Fibroblast of lung (primary cell): ENCODE results near the gene ARID3A. TPM values are rescaled to one million over a fixed set of nuclear protein-coding genes. Genes with fewer than 3 reads are reported as not detected.

ENCODE experiments used
- DNase-seq, 2 donors: peaks; one replicate each; pipeline versions ENCODE4 v3.0.0 to v3.0.0-alpha.2; 2010; ENCODE audit warnings: low read depth in 2 of 2
- H2AFZ ChIP-seq: 2 replicates; pipeline ENCODE4 v1.5.1; 2012; ENCODE audit warnings: low read length, control low read depth, inconsistent platforms
- H3K27ac ChIP-seq: 2 replicates; pipeline ENCODE4 v1.5.1; 2011; ENCODE audit warnings: low read length, control low read depth; ENCODE audit not compliant: insufficient read depth
- H3K27me3 ChIP-seq: 2 replicates; pipeline ENCODE4 v1.5.1; 2011; ENCODE audit warnings: mild to moderate bottlenecking, low read length; ENCODE audit not compliant: control insufficient read depth, insufficient read depth
- H3K36me3 ChIP-seq: 2 replicates; pipeline ENCODE4 v1.5.1; 2011; ENCODE audit warnings: low read length; ENCODE audit not compliant: control insufficient read depth, insufficient read depth
- H3K4me1 ChIP-seq: 2 replicates; pipeline ENCODE4 v1.5.1; 2011; ENCODE audit warnings: low read length; ENCODE audit not compliant: control insufficient read depth, insufficient read depth; ENCODE audit errors: extremely low read depth
- H3K4me2 ChIP-seq: 2 replicates; pipeline ENCODE4 v1.5.1; 2011; ENCODE audit warnings: low read length, control low read depth; ENCODE audit not compliant: insufficient read depth; ENCODE audit errors: extremely low read depth
- H3K4me3 ChIP-seq, 4 experiments: fragments of 200-600 bp in 1 of 4; sonication (generic) in 1 of 4; replicated peaks in 1 of 4; 2 replicates each; pipeline ENCODE4 v1.5.1; 2011 to 2016; ENCODE audit warnings: low read length in 4 of 4, low read depth in 3 of 4, mild to moderate bottlenecking in 3 of 4, control low read depth in 2 of 4, inconsistent platforms in 1 of 4, mixed read lengths in 1 of 4; ENCODE audit not compliant: insufficient read depth in 1 of 4; ENCODE audit errors: control extremely low read depth in 1 of 4
- H3K79me2 ChIP-seq: 2 replicates; pipeline ENCODE4 v1.5.1; 2012; ENCODE audit warnings: mild to moderate bottlenecking, low read length, inconsistent platforms; ENCODE audit not compliant: control insufficient read depth, insufficient read depth
- H3K9ac ChIP-seq: 2 replicates; pipeline ENCODE4 v1.5.1; 2011; ENCODE audit warnings: mild to moderate bottlenecking, low read length, control low read depth; ENCODE audit not compliant: insufficient read depth
- H3K9me3 ChIP-seq: 2 replicates; pipeline ENCODE4 v1.5.1; 2012; ENCODE audit warnings: low read depth, low read length; ENCODE audit not compliant: control insufficient read depth, insufficient read depth
- H4K20me1 ChIP-seq: 2 replicates; pipeline ENCODE4 v1.5.1; 2011; ENCODE audit warnings: low read length; ENCODE audit not compliant: control insufficient read depth, insufficient read depth; ENCODE audit errors: extremely low read depth
- EZH2 ChIP-seq: IDR thresholded peaks from 2 replicates; pipeline ENCODE4 v1.5.1; 2012; ENCODE audit warnings: low read length, control low read depth, mild to moderate bottlenecking; ENCODE audit errors: missing control alignments
- polyA plus RNA-seq, 2 donors: library from polyadenylated mRNA; depleted of rRNA in 1 of 2; stranded (reverse) in 1 of 2; unstranded in 1 of 2; fragments of >200 nt; gene quantifications; 2 replicates each; pipeline ENCODE4 v1.2.1, GENCODE V29; 2011 to 2012; ENCODE audit warnings: missing spikeins in 1 of 2
- total RNA-seq: library from RNA; depleted of rRNA; stranded (reverse); fragments of >200 nt; gene quantifications from 2 replicates; pipeline ENCODE4 v1.2.1, GENCODE V29; 2014
- TF ChIP-seq, protein P1 (sequence below), 2 donors: IDR thresholded peaks in 1 of 2; conservative IDR thresholded peaks in 1 of 2; 1 replicate in 1 of 2; 2 replicates in 1 of 2; pipeline ENCODE4 v1.5.1; 2011 to 2012; ENCODE audit warnings: low read length in 2 of 2, control low read depth in 1 of 2, inconsistent platforms in 1 of 2, low read depth in 1 of 2, mild to moderate bottlenecking in 1 of 2

ARID3A gene
- total and polyA plus RNA-seq, 2 donors (not counting 1 experiment from before 2014, with no cell fraction given): 6.4 to 14.9 TPM

DNA sequence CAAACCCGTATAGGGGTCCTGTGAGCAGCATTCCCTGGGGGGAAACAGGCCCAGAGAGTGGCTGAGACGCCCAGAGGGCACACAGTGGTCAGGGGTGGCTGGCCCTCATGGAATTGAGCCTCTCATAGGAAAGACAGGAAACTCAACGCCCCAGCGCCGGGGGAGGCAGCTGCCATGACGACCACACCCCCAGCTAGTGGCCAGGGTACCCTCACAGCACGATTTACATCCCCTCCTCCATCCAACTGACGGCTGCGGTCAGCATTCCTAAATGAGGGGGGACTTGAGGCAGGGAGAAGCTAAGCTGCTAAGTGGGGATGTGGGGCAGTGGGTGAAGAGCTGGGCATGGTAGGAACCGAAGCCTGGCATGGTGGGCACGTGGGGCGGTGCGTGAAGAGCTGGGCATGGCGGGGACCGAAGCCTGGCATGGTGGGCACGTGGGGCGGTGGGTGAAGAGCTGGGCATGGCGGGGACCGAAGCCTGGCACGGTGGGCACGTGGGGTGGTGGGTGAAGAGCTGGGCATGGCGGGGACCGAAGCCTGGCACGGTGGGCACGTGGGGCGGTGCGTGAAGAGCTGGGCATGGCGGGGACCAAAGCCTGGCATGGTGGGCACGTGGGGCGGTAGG, 42.9 kb upstream of the ARID3A start:
- H3K27ac ChIP-seq: no peak overlapping the region

DNA sequence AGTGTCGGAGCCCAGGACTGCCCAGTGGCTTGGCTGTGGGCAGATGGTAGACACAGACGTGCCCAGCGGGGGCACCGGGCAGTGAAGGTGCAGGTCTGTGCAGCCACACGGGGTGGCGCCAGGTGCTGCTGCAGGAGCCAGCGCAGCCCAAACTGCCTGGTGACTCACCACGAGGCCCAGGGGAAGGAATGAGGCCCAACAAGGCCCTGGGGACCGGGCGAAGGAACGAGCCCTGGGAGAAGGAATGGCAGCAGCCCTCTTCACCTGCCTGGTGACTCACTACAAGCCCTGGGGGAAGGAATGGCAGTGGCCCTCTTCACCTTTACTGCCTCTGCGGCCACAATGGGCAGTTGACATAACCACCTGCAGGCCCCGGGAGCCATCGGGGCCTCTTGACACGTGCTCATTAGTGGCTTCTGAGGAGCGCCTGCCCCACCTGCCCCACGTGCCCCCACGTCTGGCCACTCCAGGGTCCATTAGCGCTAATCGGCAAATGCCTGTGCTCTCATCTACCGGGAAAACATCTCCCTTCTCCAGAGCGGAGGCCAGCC, 42.1 kb upstream of the ARID3A start:
- Histone ChIP-seq H3K9me3 (no peaks in the 10 kb centered on the region), H3K4me1 (no peaks in the 10 kb centered on the region), H3K27me3 (no peaks in the 10 kb centered on the region), H3K9ac (no peak overlapping the region), H3K27ac (no peak overlapping the region), H4K20me1 (no peaks in the 10 kb centered on the region), H3K4me3 (no peak overlapping the region), H3K36me3 (peaks cover 50% of the 10 kb centered on the region), H2AFZ (no peak overlapping the region), H3K4me2 (no peak overlapping the region), H3K79me2 (no peaks in the 10 kb centered on the region)
- TF ChIP-seq EZH2: no peak
- TF ChIP-seq, protein P1, sequence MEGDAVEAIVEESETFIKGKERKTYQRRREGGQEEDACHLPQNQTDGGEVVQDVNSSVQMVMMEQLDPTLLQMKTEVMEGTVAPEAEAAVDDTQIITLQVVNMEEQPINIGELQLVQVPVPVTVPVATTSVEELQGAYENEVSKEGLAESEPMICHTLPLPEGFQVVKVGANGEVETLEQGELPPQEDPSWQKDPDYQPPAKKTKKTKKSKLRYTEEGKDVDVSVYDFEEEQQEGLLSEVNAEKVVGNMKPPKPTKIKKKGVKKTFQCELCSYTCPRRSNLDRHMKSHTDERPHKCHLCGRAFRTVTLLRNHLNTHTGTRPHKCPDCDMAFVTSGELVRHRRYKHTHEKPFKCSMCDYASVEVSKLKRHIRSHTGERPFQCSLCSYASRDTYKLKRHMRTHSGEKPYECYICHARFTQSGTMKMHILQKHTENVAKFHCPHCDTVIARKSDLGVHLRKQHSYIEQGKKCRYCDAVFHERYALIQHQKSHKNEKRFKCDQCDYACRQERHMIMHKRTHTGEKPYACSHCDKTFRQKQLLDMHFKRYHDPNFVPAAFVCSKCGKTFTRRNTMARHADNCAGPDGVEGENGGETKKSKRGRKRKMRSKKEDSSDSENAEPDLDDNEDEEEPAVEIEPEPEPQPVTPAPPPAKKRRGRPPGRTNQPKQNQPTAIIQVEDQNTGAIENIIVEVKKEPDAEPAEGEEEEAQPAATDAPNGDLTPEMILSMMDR (conservative IDR thresholded peaks at IDR 0.05 in 1 of 2, IDR thresholded peaks at IDR 0.05 in 1 of 2; ENCODE audit: low read depth in 1 of 2, low read length in 2 of 2): no peak
- no peak for DNase-seq

More for the DNA sequence above, 42.9 kb upstream of the ARID3A start:
- Histone ChIP-seq H3K27me3 (no peaks in the 10 kb centered on the region), H3K4me1 (no peaks in the 10 kb centered on the region), H3K79me2 (no peaks in the 10 kb centered on the region), H3K9ac (no peak overlapping the region), H4K20me1 (no peaks in the 10 kb centered on the region), H3K4me2 (no peak overlapping the region), H3K9me3 (no peaks in the 10 kb centered on the region), H2AFZ (no peak overlapping the region), H3K36me3 (peaks cover 46% of the 10 kb centered on the region), H3K4me3 (no peak overlapping the region)
- TF ChIP-seq, protein P1 (conservative IDR thresholded peaks at IDR 0.05 in 1 of 2, IDR thresholded peaks at IDR 0.05 in 1 of 2; ENCODE audit: low read depth in 1 of 2, low read length in 2 of 2): no peak
- no peak for TF ChIP-seq EZH2
- DNase-seq: no peak

DNA sequence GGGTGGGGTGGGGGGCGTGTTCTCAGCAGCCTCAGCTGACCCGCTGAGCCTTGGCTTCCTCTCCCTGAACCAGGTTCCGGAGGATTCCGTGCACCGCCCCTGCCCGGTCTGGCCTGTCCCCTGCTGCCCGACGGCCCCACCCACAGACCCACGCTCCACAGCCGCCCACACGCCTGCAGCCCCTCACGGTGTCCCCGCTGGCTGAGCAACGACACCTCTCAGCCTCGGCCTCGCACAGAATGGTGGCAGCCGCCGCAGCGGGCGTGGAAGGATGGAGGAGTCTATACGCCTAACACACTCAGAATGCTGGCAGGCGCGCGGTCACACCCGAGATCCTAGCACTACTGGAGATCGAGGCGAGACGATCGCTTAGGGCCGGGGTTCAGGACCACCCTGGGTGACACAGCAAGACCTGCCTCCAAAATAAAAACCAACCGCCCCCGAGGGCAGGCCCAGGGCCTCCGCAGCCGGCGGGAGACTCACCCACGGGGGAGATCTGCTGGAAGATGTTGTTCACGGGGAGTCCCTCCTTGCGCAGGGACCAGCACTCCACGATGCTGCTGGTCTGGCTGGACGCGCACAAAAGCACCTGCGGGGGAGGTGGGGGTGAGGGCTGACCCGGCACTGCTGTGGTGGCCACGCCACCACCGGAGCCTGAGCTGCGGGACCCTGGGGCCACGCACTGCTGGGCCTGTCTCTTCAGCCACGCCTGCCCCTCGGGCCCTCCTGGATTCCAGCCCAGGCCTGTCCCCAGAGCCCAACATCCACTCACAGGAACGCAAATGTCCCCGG, 41.2 kb upstream of the ARID3A start:
- Histone ChIP-seq H2AFZ (no peak overlapping the region), H4K20me1 (no peaks in the 10 kb centered on the region), H3K27me3 (no peaks in the 10 kb centered on the region), H3K9me3 (no peaks in the 10 kb centered on the region), H3K36me3 (peaks cover 54% of the 10 kb centered on the region), H3K79me2 (no peaks in the 10 kb centered on the region), H3K4me3 (no peak overlapping the region), H3K4me1 (no peaks in the 10 kb centered on the region), H3K9ac (no peak overlapping the region), H3K4me2 (no peak overlapping the region), H3K27ac (no peak overlapping the region)
- TF ChIP-seq EZH2: no peak
- TF ChIP-seq, protein P1 (conservative IDR thresholded peaks at IDR 0.05 in 1 of 2, IDR thresholded peaks at IDR 0.05 in 1 of 2; ENCODE audit: low read depth in 1 of 2, low read length in 2 of 2): no peak
- DNase-seq: no peak
